GM18519 (cell line): ENCODE measurements around the gene AKAP17A.
"Not testable (repeated sequence)": the region's sequence is repeated elsewhere in the genome, so short reads cannot be mapped to it uniquely, and the experiment has no call there.

Source experiments
- ATAC-seq: cut with Tn5 transposase; IDR thresholded peaks from one replicate; pipeline ENCODE4 v1.9.1; 2021; ENCODE audit warnings: mild to moderate bottlenecking, moderate library complexity; ENCODE audit not compliant: unreplicated experiment, low FRiP score

AKAP17A gene

GRCh38 chrX:1591102-1591862 is at the start of gene AKAP17A:
AKAP17A (plus strand) TSS chrX:1591604; CDS start chrX:1593463, 1,859 bp downstream.
- ATAC-seq = peak; percentile 82

- ATAC-seq = no peak
Observed at GRCh38 chrX:1542994-1543725, 48.2 kb upstream of the AKAP17A start.

GRCh38 chrX:1545776-1546408 is 45.5 kb upstream of the AKAP17A start:
- ATAC-seq = no peak

GRCh38 chrX:1546691-1547251 is 44.6 kb upstream of the AKAP17A start:
- no peak for ATAC-seq

- ATAC-seq = no peak
Observed at GRCh38 chrX:1551959-1552546, 39.4 kb upstream of the AKAP17A start.

- ATAC-seq = no peak
Observed at GRCh38 chrX:1554469-1555210, 36.8 kb upstream of the AKAP17A start.

GRCh38 chrX:1555370-1555769 is 36.0 kb upstream of the AKAP17A start:
- no peak for ATAC-seq

- not testable (repeated sequence) for ATAC-seq
Observed at GRCh38 chrX:1557442-1557841, 34.0 kb upstream of the AKAP17A start.

GRCh38 chrX:1558761-1559468 is 32.5 kb upstream of the AKAP17A start:
- ATAC-seq = no peak

- no peak for ATAC-seq
Observed at GRCh38 chrX:1561164-1561563, 30.2 kb upstream of the AKAP17A start.

- ATAC-seq = not testable (repeated sequence)
Observed at GRCh38 chrX:1564077-1564476, 27.3 kb upstream of the AKAP17A start.

- ATAC-seq = no peak
Observed at GRCh38 chrX:1564750-1565683, 26.4 kb upstream of the AKAP17A start.

GRCh38 chrX:1574181-1574580 is 17.2 kb upstream of the AKAP17A start:
- ATAC-seq = not testable (repeated sequence)

GRCh38 chrX:1576201-1576992 is 15.0 kb upstream of the AKAP17A start:
- ATAC-seq = no peak

GRCh38 chrX:1577845-1578244 is 13.6 kb upstream of the AKAP17A start:
- no peak for ATAC-seq

- no peak for ATAC-seq
Observed at GRCh38 chrX:1578511-1579173, 12.8 kb upstream of the AKAP17A start.

- ATAC-seq = no peak
Observed at GRCh38 chrX:1581132-1581531, 10.3 kb upstream of the AKAP17A start.
